Colonic mucosa (tissue), 4 donors: ENCODE data around the gene EFCAB6. TPM values are rescaled to one million over a fixed set of nuclear protein-coding genes. Genes with fewer than 3 reads are reported as not detected.

Experiments used
- DNase-seq: peaks from one replicate; pipeline ENCODE4 v3.0.0-alpha.2; 2020
- H3K27ac ChIP-seq: fragments of 200-600 bp; one replicate; pipeline ENCODE4 v1.8.0; 2021
- H3K27me3 ChIP-seq: fragments of 200-600 bp; one replicate; pipeline ENCODE4 v1.8.0; 2021
- H3K36me3 ChIP-seq: fragments of 200-600 bp; one replicate; pipeline ENCODE4 v1.8.0; 2021
- H3K4me1 ChIP-seq: fragments of 200-600 bp; one replicate; pipeline ENCODE4 v1.8.0; 2021; ENCODE audit warnings: mild to moderate bottlenecking
- H3K4me3 ChIP-seq: fragments of 200-600 bp; one replicate; pipeline ENCODE4 v1.8.0; 2021
- H3K9ac ChIP-seq, 2 donors: one replicate each; pipeline ENCODE4 v1.7.0; 2013; ENCODE audit warnings: control low read depth in 2 of 2, low read depth in 2 of 2, low read length in 2 of 2
- H3K9me3 ChIP-seq: fragments of 200-600 bp; one replicate; pipeline ENCODE4 v1.8.0; 2021
- CTCF ChIP-seq: fragments of 200-600 bp; IDR thresholded peaks from one replicate; pipeline ENCODE4 v1.8.0; 2022; ENCODE audit warnings: antibody characterized with exemption, mild to moderate bottlenecking
- intact Hi-C: fragments of 100-400 bp; cut with DNase I; formaldehyde crosslinking; loops from one replicate; pipeline ENCODE4 v1.14.1; 2022
- total RNA-seq, 2 donors: library from RNA; stranded (reverse); fragmentation: NEBNext Ultra II Directional in 1 of 2; extraction: Animal tissue kit (Norgen Biotek cat#: 25700) in 1 of 2; gene quantifications; one replicate each; pipeline ENCODE4 v1.2.1, GENCODE V29; 2021
- donor health status: healthy.
- donor health status: DM: no; HTN: no; CAD: no.
- donor health status: DM: no; HTN: no; CAD: no.

EFCAB6 gene
- total RNA-seq, 2 donors from 2014 or later: 0.35 to 0.80 TPM

DNA sequence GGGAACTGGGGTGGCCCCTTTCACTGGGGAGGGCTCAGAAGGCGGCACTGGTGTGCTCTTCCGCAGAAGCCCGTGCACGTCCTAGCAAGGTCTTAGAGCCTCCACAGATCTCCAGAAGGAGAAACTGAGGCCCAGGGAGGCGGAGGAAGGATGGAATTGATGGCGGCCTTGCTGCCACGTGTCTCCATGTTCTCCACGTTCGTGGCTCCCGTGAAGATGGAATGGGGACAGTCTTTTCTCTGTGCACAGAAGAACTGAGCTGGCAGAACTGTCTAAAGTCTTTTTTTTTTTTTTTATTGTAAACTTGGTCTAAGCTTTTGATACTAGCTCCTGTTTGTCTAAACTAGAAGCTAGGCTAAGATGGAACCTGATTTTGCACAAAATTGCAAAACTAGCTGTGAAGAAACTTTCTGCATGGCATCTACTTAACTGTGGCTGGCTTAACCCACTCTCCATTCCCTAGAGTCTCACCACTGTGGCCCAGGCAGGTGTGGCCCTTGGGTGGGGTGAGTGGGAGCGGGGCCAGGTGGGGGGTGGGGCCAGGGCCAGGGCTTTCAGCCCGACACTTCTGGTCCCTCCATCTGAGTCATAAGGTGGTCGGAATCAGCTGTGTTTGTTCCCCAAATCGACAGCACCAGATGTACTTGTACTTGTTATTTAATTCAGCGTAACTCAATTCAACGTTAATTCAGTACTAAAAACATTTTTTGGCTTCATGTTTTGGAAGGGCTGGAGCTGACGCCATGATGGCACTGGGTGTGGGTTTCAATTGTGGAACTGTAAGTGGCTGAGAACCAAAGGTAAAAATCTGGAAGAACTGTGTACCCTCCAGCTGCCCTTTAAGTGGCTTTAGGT, 279.6 kb downstream of the EFCAB6 start:
- H3K9ac ChIP-seq: no peak overlapping the region
- no peaks in the 10 kb centered on the region for H3K9me3 ChIP-seq
- H3K27me3 ChIP-seq: no peaks in the 10 kb centered on the region
- intact Hi-C loops: no loop called here
- DNase-seq: no peak
- no peak overlapping the region for H3K27ac ChIP-seq
- no peak overlapping the region for H3K4me3 ChIP-seq
- TF ChIP-seq CTCF: no peak
- no peaks in the 10 kb centered on the region for H3K36me3 ChIP-seq
- H3K4me1 ChIP-seq: no peaks in the 10 kb centered on the region

DNA sequence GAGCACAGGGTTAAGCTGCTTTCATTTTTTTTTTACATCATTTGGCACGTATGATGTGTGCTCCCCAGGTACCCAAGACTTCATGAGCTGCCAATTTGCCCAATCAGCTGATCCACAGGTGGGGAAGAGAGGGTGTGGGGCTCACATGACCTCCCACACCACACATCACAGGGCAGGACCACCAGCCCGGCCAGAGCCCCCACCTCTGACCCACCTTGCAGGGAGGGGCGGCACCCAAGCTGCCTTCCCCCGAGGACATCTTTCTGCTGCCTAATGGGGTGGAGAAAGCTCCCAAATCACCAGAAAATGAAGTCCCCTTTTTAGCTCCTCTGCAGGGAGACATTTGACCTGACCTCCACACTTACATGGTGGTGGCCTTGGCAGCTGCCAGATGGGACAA, 280.5 kb downstream of the EFCAB6 start:
- H3K36me3 ChIP-seq: no peaks in the 10 kb centered on the region
- no peak overlapping the region for H3K9ac ChIP-seq
- DNase-seq: no peak
- no peak overlapping the region for H3K4me3 ChIP-seq
- H3K9me3 ChIP-seq: no peaks in the 10 kb centered on the region
- no peaks in the 10 kb centered on the region for H3K27me3 ChIP-seq
- no peaks in the 10 kb centered on the region for H3K4me1 ChIP-seq
- intact Hi-C loops: no loop called here
- H3K27ac ChIP-seq: no peak overlapping the region
- no peak for TF ChIP-seq CTCF

DNA sequence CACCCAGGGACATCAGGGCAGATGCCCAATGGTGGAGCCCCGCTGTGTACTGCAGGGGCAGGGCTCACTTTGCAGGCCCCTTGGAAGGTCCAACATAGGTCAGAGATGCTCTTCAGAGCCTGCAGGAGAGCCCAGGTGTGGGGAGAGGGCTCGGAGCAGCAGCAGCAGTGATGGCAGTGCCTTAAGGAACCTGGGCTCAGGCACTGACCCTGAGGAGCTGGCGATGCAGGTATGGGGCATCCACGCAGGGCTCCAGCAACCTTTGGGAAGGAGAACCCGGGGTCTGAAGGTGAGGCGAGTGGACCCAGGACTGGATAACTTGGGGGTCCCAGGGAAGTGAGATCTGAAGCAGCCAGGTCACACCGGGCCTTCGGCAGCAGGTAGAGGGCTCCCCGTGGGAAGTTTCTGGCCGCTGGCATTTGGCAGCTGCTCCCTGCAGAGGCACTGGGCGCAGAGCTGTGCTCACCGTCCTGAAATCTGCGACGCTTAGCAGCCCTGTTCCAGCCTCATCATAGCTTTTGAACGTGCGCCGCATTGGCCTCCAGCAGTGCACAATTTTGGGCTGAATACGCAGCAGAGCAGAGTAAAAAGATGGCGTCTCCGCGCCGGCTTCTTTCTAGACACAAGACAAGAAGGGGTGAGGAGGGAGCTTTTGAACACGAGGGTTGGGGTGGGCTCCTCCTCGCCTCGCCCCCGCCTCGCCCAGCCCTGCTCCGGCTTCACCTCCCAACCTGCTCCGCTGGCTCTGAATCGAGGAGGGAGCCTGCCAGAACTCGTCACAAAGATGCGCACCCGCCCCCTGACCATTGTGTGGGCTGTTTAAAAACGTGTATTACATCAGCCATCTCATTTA, 281.5 kb downstream of the EFCAB6 start:
- no peaks in the 10 kb centered on the region for H3K9me3 ChIP-seq
- intact Hi-C loops: no loop called here
- no peak overlapping the region for H3K4me3 ChIP-seq
- no peak overlapping the region for H3K9ac ChIP-seq
- no peaks in the 10 kb centered on the region for H3K36me3 ChIP-seq
- no peak for TF ChIP-seq CTCF
- DNase-seq: no peak
- H3K4me1 ChIP-seq: no peaks in the 10 kb centered on the region
- H3K27me3 ChIP-seq: no peaks in the 10 kb centered on the region
- no peak overlapping the region for H3K27ac ChIP-seq

DNA sequence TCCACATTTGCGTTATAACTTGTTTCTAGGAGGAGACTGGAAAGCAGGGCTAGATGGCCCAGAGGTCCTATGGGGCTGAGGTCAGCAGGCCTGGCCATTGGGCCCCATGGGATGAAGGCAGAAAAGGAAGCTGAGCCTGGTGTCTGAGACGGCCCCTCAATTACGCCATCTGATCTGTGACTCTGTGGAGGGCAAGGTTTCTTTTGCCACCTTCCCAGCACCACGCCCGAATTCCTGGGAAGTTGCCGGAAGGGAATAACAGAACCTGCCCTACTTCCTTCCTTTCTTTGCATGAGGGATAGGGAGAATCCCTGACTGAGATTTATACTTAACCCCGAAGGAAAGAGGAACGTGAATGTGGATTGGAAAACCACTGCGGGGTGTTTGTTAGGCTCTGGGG, 282.2 kb downstream of the EFCAB6 start:
- no peak for TF ChIP-seq CTCF
- H3K27ac ChIP-seq: no peak overlapping the region
- H3K4me3 ChIP-seq: no peak overlapping the region
- no peaks in the 10 kb centered on the region for H3K9me3 ChIP-seq
- H3K27me3 ChIP-seq: no peaks in the 10 kb centered on the region
- no peak for DNase-seq
- no peaks in the 10 kb centered on the region for H3K36me3 ChIP-seq
- intact Hi-C loops: no loop called here
- no peaks in the 10 kb centered on the region for H3K4me1 ChIP-seq
- H3K9ac ChIP-seq: no peak overlapping the region

DNA sequence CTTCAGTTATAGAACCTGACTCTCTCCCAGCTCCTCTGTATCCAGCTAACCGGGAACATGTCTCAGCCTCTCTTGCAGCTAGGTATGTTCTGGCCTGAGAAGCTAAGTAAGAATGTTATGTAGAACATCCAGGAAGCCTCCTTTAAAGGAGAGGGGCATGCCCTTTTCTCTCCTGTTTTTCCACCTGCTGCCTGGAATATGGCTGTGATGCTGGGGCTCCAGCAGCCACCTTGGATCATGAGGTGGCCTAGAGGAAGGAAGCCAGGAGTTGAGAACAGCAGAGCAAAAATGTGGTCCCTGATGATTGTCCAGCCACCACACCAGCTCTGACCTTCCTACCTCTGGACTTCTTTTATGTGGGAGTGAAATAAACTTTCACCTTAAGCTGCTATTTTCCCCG, 282.6 kb downstream of the EFCAB6 start:
- no peaks in the 10 kb centered on the region for H3K27me3 ChIP-seq
- no peaks in the 10 kb centered on the region for H3K36me3 ChIP-seq
- H3K4me3 ChIP-seq: no peak overlapping the region
- no peak for TF ChIP-seq CTCF
- intact Hi-C loops: no loop called here
- H3K9ac ChIP-seq: no peak overlapping the region
- H3K4me1 ChIP-seq: no peaks in the 10 kb centered on the region
- DNase-seq: no peak
- H3K27ac ChIP-seq: no peak overlapping the region
- no peaks in the 10 kb centered on the region for H3K9me3 ChIP-seq
